H1 (cell line): Measurements from ENCODE around the gene CORO2B. TPM values are rescaled to one million over a fixed set of nuclear protein-coding genes. Genes with fewer than 3 reads are reported as not detected.

Experiments used
- CTCF ChIA-PET: fragments of 300-600 bp; sonication (Branson Sonifier 250); formaldehyde crosslinking; loops from one replicate; lab custom pipeline; 2021; ENCODE audit not compliant: partially characterized antibody; lab: Charles Lee
- POLR2A ChIA-PET: fragments of 300-600 bp; sonication (Branson Sonifier 250); formaldehyde crosslinking; loops from one replicate; lab custom pipeline; 2021; ENCODE audit warnings: inconsistent platforms; ENCODE audit not compliant: partially characterized antibody; lab: Charles Lee
- DNase-seq, 2 experiments: peaks; one replicate each; pipeline versions ENCODE4 v3.0.0 to v3.0.0-alpha.2; 2010 to 2022; ENCODE audit warnings: low spot score in 2 of 2, low read depth in 1 of 2, mixed read lengths in 1 of 2
- FAIRE-seq: peaks from 2 replicates; lab custom pipeline; 2011; peaks lifted over from hg19 to GRCh38; lab: Jason Lieb, UNC
- H2AFZ ChIP-seq: 2 replicates; pipeline ENCODE4 v1.8.1; 2012; ENCODE audit warnings: low read length, inconsistent platforms
- H2AK5ac ChIP-seq: 2 replicates; pipeline ENCODE4 v1.6.1; 2013; ENCODE audit warnings: low read depth, low read length
- H2BK120ac ChIP-seq: replicated peaks from 2 replicates; pipeline ENCODE3; 2013; ENCODE audit warnings: low read depth, low read length, inconsistent platforms
- H2BK12ac ChIP-seq: 2 replicates; pipeline ENCODE4 v1.6.1; 2013; ENCODE audit warnings: low read depth, low read length
- H2BK15ac ChIP-seq: 2 replicates; pipeline ENCODE4 v1.6.1; 2013; ENCODE audit warnings: low read length
- H2BK20ac ChIP-seq: 2 replicates; pipeline ENCODE4 v1.6.1; 2013; ENCODE audit warnings: low read length
- H2BK5ac ChIP-seq: 2 replicates; pipeline ENCODE4 v1.6.1; 2013; ENCODE audit warnings: low read depth, low read length
- H3K14ac ChIP-seq: 2 replicates; pipeline ENCODE4 v1.6.1; 2013; ENCODE audit warnings: inconsistent platforms; ENCODE audit not compliant: insufficient read length
- H3K18ac ChIP-seq: 2 replicates; pipeline ENCODE4 v1.6.1; 2013; ENCODE audit warnings: low read length; ENCODE audit errors: extremely low read depth
- H3K23ac ChIP-seq: 2 replicates; pipeline ENCODE4 v1.6.1; 2013; ENCODE audit warnings: inconsistent platforms; ENCODE audit not compliant: insufficient read length
- H3K23me2 ChIP-seq: 2 replicates; pipeline ENCODE4 v1.6.1; 2013; ENCODE audit warnings: low read depth, low read length
- H3K27ac ChIP-seq: 2 replicates; pipeline ENCODE4 v1.6.1; 2011; ENCODE audit warnings: low read depth, low read length, inconsistent platforms
- H3K27me3 ChIP-seq, 4 experiments: replicated peaks in 1 of 4; 1 replicate in 1 of 4; 2 replicates in 3 of 4; pipeline versions ENCODE4 v1.6.1 to v1.8.1; 2011 to 2013; ENCODE audit warnings: low read length in 3 of 4, mild to moderate bottlenecking in 3 of 4, inconsistent platforms in 2 of 4, mixed read lengths in 2 of 4, moderate library complexity in 1 of 4; ENCODE audit not compliant: control insufficient read depth in 3 of 4, insufficient read depth in 3 of 4; ENCODE audit errors: extremely low read depth in 1 of 4
- H3K36me3 ChIP-seq, 4 experiments: 2 replicates each; pipeline versions ENCODE4 v1.6.1 to v1.8.1; 2011 to 2013; ENCODE audit warnings: mild to moderate bottlenecking in 4 of 4, low read length in 3 of 4, moderate library complexity in 2 of 4, control low read depth in 1 of 4, inconsistent platforms in 1 of 4; ENCODE audit not compliant: insufficient read depth in 4 of 4, control insufficient read depth in 2 of 4
- H3K4ac ChIP-seq: replicated peaks from 2 replicates; pipeline ENCODE3; 2013; ENCODE audit warnings: low read length, low read depth, mixed read lengths, inconsistent platforms; ENCODE audit not compliant: insufficient read length
- H3K4me1 ChIP-seq, 4 experiments: replicated peaks in 1 of 4; 1 replicate in 1 of 4; 2 replicates in 3 of 4; pipeline versions ENCODE4 v1.6.1 to v1.8.1; 2011 to 2013; ENCODE audit warnings: low read length in 3 of 4, inconsistent platforms in 2 of 4, mixed read lengths in 1 of 4; ENCODE audit not compliant: insufficient read depth in 4 of 4, control insufficient read depth in 3 of 4
- H3K4me2 ChIP-seq, 2 experiments: 2 replicates each; pipeline versions ENCODE4 v1.6.1 to v1.8.1; 2011 to 2013; ENCODE audit warnings: low read depth in 2 of 2, low read length in 2 of 2, control low read depth in 1 of 2, inconsistent platforms in 1 of 2, mild to moderate bottlenecking in 1 of 2; ENCODE audit not compliant: insufficient read depth in 1 of 2
- H3K4me3 ChIP-seq, 4 experiments: fragments of 200-600, 300-600 bp in 1 of 4; sonication (generic), shearing (Covaris generic), sonication (Bioruptor Twin) in 1 of 4; 2 replicates each; pipeline versions ENCODE4 v1.5.1 to v1.8.1; 2011 to 2016; ENCODE audit warnings: low read length in 4 of 4, low read depth in 3 of 4, control low read depth in 2 of 4, inconsistent platforms in 2 of 4, mild to moderate bottlenecking in 2 of 4, mixed read lengths in 1 of 4, moderate library complexity in 1 of 4; ENCODE audit not compliant: insufficient read depth in 2 of 4; ENCODE audit errors: extremely low read depth in 1 of 4
- H3K56ac ChIP-seq: replicated peaks from 2 replicates; pipeline ENCODE3; 2013; ENCODE audit warnings: low read depth, mild to moderate bottlenecking, mixed read lengths, low read length, inconsistent platforms; ENCODE audit not compliant: insufficient read length
- H3K79me1 ChIP-seq: 2 replicates; pipeline ENCODE4 v1.6.1; 2013; ENCODE audit warnings: low read depth, low read length, control low read depth
- H3K79me2 ChIP-seq, 2 experiments: 2 replicates each; pipeline versions ENCODE4 v1.6.1 to v1.8.1; 2012 to 2013; ENCODE audit warnings: low read length in 2 of 2, mild to moderate bottlenecking in 2 of 2, inconsistent platforms in 1 of 2; ENCODE audit not compliant: insufficient read depth in 2 of 2, control insufficient read depth in 1 of 2
- H3K9ac ChIP-seq, 4 experiments: replicated peaks in 1 of 4; 1 replicate in 1 of 4; 2 replicates in 3 of 4; pipeline versions ENCODE4 v1.6.1 to v1.8.1; 2011 to 2013; ENCODE audit warnings: low read depth in 3 of 4, low read length in 3 of 4, control low read depth in 2 of 4, mild to moderate bottlenecking in 2 of 4, moderate library complexity in 2 of 4, inconsistent platforms in 1 of 4; ENCODE audit errors: extremely low read depth in 1 of 4
- H3K9me3 ChIP-seq, 2 experiments: 2 replicates each; pipeline versions ENCODE4 v1.6.1 to v1.8.1; 2012 to 2013; ENCODE audit warnings: mild to moderate bottlenecking in 2 of 2, moderate library complexity in 2 of 2, control low read depth in 1 of 2, inconsistent platforms in 1 of 2, low read depth in 1 of 2, low read length in 1 of 2, mixed read lengths in 1 of 2; ENCODE audit not compliant: insufficient read depth in 2 of 2
- H4K20me1 ChIP-seq, 2 experiments: replicated peaks in 1 of 2; 2 replicates each; pipeline versions ENCODE3 to v1.8.1; 2011 to 2013; ENCODE audit warnings: inconsistent platforms in 2 of 2, low read length in 2 of 2, mild to moderate bottlenecking in 1 of 2; ENCODE audit not compliant: insufficient read depth in 2 of 2, control insufficient read depth in 1 of 2
- H4K5ac ChIP-seq: 2 replicates; pipeline ENCODE4 v1.6.1; 2013; ENCODE audit warnings: low read length, low read depth, mixed read lengths, inconsistent platforms; ENCODE audit not compliant: insufficient read length
- H4K8ac ChIP-seq: 2 replicates; pipeline ENCODE4 v1.8.0; 2013; ENCODE audit warnings: mild to moderate bottlenecking, moderate library complexity, low read length, inconsistent platforms; ENCODE audit not compliant: insufficient read depth; ENCODE audit errors: extremely low read depth
- H4K91ac ChIP-seq: replicated peaks from 2 replicates; pipeline ENCODE3; 2013; ENCODE audit warnings: low read length, mixed read lengths, inconsistent platforms; ENCODE audit not compliant: insufficient read length
- CEBPB ChIP-seq: IDR thresholded peaks from 2 replicates; pipeline ENCODE4 v1.6.1; 2012; ENCODE audit warnings: low read depth, low read length
- CHD2 ChIP-seq: IDR thresholded peaks from 2 replicates; pipeline ENCODE4 v1.6.1; 2012; ENCODE audit warnings: low read length, improper control_type of control experiment
- SP1 ChIP-seq: IDR thresholded peaks from 2 replicates; pipeline ENCODE4 v1.6.1; 2011; ENCODE audit warnings: low read depth, low read length
- WGBS, 2 experiments: shearing (Covaris generic) in 1 of 2; methylation state at CpG; one replicate each; pipeline versions ENCODE4 v1.1.6 to v1.1.7; 2013 to 2015; ENCODE audit warnings: low lambda C conversion rate in 2 of 2, mixed read lengths in 2 of 2, inconsistent platforms in 1 of 2, low coverage in 1 of 2, missing lambda C conversion rate in 1 of 2; ENCODE audit not compliant: insufficient replicate concordance in 2 of 2, insufficient coverage in 1 of 2, insufficient read length in 1 of 2; ENCODE audit errors: extremely low coverage in 1 of 2, missing lambda C conversion rate in 1 of 2; 5-methylcytosine and 5-hydroxymethylcytosine counted together
- polyA plus RNA-seq, 7 experiments: library from polyadenylated mRNA; depleted of rRNA in 3 of 7; stranded (reverse) in 5 of 7; unstranded in 2 of 7; fragments of >200 nt in 5 of 7; fragments of 200-250 nt in 2 of 7; gene quantifications; 1 replicate in 5 of 7; 2 replicates in 1 of 7; 4 replicates in 1 of 7; pipeline versions ENCODE4 v1.2.1 to v1.2.3, GENCODE V29; 2011 to 2013; ENCODE audit warnings: missing spikeins in 2 of 7, mixed read lengths in 2 of 7
- total RNA-seq: library from RNA; stranded (reverse); fragmentation: NEBNext Ultra II Directional; extraction: Animal tissue kit (Norgen Biotek cat#: 25700); gene quantifications from 2 replicates; pipeline ENCODE4 v1.2.1, GENCODE V29; 2021

CORO2B gene
- total and polyA plus RNA-seq, 2 of the 8 experiments (the other 6 are each of a cell fraction or from before 2014, with no cell fraction given): 3.4 to 6.7 TPM

DNA sequence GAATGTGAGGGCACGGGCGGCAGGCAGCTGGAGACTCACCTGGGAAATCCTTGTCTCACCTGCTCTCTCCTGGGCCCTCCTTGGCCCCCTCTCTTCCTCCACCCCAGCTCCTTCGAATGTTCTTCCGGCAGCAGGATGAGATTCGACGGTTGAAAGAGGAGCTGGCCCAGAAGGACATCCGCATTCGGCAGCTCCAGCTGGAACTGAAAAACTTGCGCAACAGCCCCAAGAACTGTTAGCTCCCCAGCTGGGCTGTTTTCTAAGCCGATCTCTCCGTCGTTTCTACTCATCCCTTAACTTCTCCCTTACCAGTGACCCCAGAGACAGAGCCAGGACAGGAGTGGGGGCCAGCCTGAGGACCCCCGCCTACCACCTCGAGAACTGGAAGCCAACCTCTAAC lies 146.9 kb downstream of the CORO2B start:
- Histone ChIP-seq H3K4me1 (peaks cover 0 to 7% (median 3%) of the 10 kb centered on the region in 4 experiments; a peak in 5 of 7 replicates), H3K79me2 (no peaks in the 10 kb centered on the region), H4K8ac (no peak overlapping the region), H2BK120ac (no peak overlapping the region), H2AK5ac (no peak overlapping the region), H3K56ac (no peak overlapping the region), H3K9ac (no peak overlapping the region), H2BK12ac (no peak overlapping the region), H3K79me1 (no peaks in the 10 kb centered on the region), H3K27me3 (no peaks in the 10 kb centered on the region; a peak in 1 of 7 replicates), H2AFZ (no peak overlapping the region), H3K4me3 (no peak overlapping the region), H3K9me3 (no peaks in the 10 kb centered on the region), H3K14ac (no peak overlapping the region), H4K91ac (no peak overlapping the region), H4K20me1 (no peaks in the 10 kb centered on the region), H3K4me2 (no peak overlapping the region), H2BK5ac (no peak overlapping the region), H4K5ac (no peak overlapping the region), H2BK20ac (no peak overlapping the region), H3K27ac (no peak overlapping the region), H3K23ac (no peak overlapping the region), H3K36me3 (no peaks in the 10 kb centered on the region), H3K4ac (no peak overlapping the region), H3K23me2 (no peaks in the 10 kb centered on the region), H3K18ac (no peak overlapping the region), H2BK15ac (no peak overlapping the region)
- no peak for DNase-seq
- TF ChIP-seq CHD2: no peak
- TF ChIP-seq SP1: no peak
- TF ChIP-seq CEBPB: peak; percentile 99
- no peak for FAIRE-seq
- POLR2A ChIA-PET: no interaction called here
- 80% methylated on average over 11 of the region's 14 CpGs; no CpG with 5 or more reads in 1 of the 2 experiments for WGBS, 2 experiments
- CTCF ChIA-PET: interaction anchor here (0.8 to 4.5 kb wide), 12 partner anchors 11 to 199 kb away, joined by 3 to 16 read pairs (median 4); no protein-coding TSS in a partner anchor
